HCT116 (cell line): Measurements from ENCODE around the gene SLC8A2. TPM values are rescaled to one million over a fixed set of nuclear protein-coding genes. Genes with fewer than 3 reads are reported as not detected.
A peak's percentile ranks its signal among the peaks of the same experiment; 100 is the strongest.

Source experiments
- ATAC-seq: fragments of 200-7000 bp; cut with Tn5 transposase; 2 replicates; pipeline ENCODE4 v1.9.1; 2020; ENCODE audit warnings: mild to moderate bottlenecking, moderate library complexity
- BruUV-seq: library from RNA; stranded (reverse); fragments of 400-500 nt; replicated peaks from 2 replicates; lab custom pipeline; 2021; lab: Mats Ljungman, UMichigan
- CTCF ChIA-PET: fragments of 300-600 bp; sonication (Branson Sonifier 250); formaldehyde crosslinking; loops from one replicate; lab custom pipeline; 2021; ENCODE audit warnings: antibody characterized with exemption; lab: Charles Lee
- POLR2A ChIA-PET: fragments of 300-600, 350-600 bp; sonication (Branson Sonifier 250); formaldehyde crosslinking; loops from one replicate; lab custom pipeline; 2021; ENCODE audit warnings: antibody characterized with exemption; lab: Charles Lee
- RAD21 ChIA-PET, 2 experiments: fragments of 300-600 bp; sonication (Branson Sonifier 250); formaldehyde crosslinking; loops; one replicate each; lab custom pipeline; 2023; ENCODE audit warnings: low total read pairs in 2 of 2; ENCODE audit not compliant: uncharacterized antibody in 2 of 2, unreplicated experiment in 2 of 2, low non-redundant PET in 1 of 2; lab: Charles Lee
- DNase-seq: peaks from one replicate; pipeline ENCODE4 v3.0.0-alpha.2; 2010; ENCODE audit warnings: low read depth, low spot score
- H2AFZ ChIP-seq: fragments of 200-600 bp; shearing (Covaris generic), sonication (generic); 2 replicates; pipeline ENCODE4 v1.6.1; 2017; ENCODE audit warnings: low read depth, mixed run types, mixed read lengths, antibody characterized with exemption, low read length; ENCODE audit not compliant: poor library complexity, severe bottlenecking
- H3K27ac ChIP-seq: 2 replicates; pipeline ENCODE4 v1.5.1; 2012; ENCODE audit warnings: low read depth, low read length
- H3K27me3 ChIP-seq: fragments of 200-600 bp; sonication (generic); 2 replicates; pipeline ENCODE4 v1.6.1; 2016; ENCODE audit warnings: mixed run types, low read length, mixed read lengths; ENCODE audit not compliant: insufficient read depth
- H3K36me3 ChIP-seq, 2 experiments: fragments of 200-500 bp in 1 of 2; fragments of 200-600 bp in 1 of 2; sonication (Bioruptor generic) in 1 of 2; sonication (generic) in 1 of 2; 2 replicates each; pipeline versions ENCODE4 v1.5.1 to v1.6.1; 2014 to 2016; ENCODE audit warnings: low read length in 2 of 2, inconsistent platforms in 1 of 2, mixed read lengths in 1 of 2, mixed run types in 1 of 2; ENCODE audit not compliant: insufficient read depth in 2 of 2, control insufficient read depth in 1 of 2
- H3K4me1 ChIP-seq, 2 experiments: fragments of 200-600 bp in 1 of 2; sonication (generic) in 1 of 2; 2 replicates each; pipeline versions ENCODE4 v1.5.1 to v1.6.1; 2012 to 2017; ENCODE audit warnings: low read length in 2 of 2, inconsistent platforms in 1 of 2, mild to moderate bottlenecking in 1 of 2, mixed read lengths in 1 of 2, mixed run types in 1 of 2, moderate library complexity in 1 of 2; ENCODE audit not compliant: insufficient read depth in 2 of 2, control insufficient read depth in 1 of 2
- H3K4me2 ChIP-seq: fragments of 200-600 bp; sonication (generic); 2 replicates; pipeline ENCODE4 v1.6.1; 2017; ENCODE audit warnings: mixed run types, low read length, mixed read lengths
- H3K4me3 ChIP-seq, 2 experiments: fragments of 200-600 bp in 1 of 2; sonication (generic) in 1 of 2; replicated peaks in 1 of 2; 2 replicates each; pipeline ENCODE4 v1.5.1; 2011 to 2016; ENCODE audit warnings: low read length in 2 of 2, control low read depth in 1 of 2, low read depth in 1 of 2, mild to moderate bottlenecking in 1 of 2, mixed read lengths in 1 of 2, mixed run types in 1 of 2
- H3K79me2 ChIP-seq: fragments of 200-600 bp; sonication (generic); 2 replicates; pipeline ENCODE4 v1.6.1; 2017; ENCODE audit warnings: mild to moderate bottlenecking, mixed run types, low read length, moderate library complexity, mixed read lengths; ENCODE audit not compliant: insufficient read depth
- H3K9ac ChIP-seq: fragments of 200-600 bp; sonication (generic); 2 replicates; pipeline ENCODE4 v1.6.1; 2016; ENCODE audit warnings: low read length, mixed read lengths
- H3K9me2 ChIP-seq: fragments of 200-600 bp; sonication (generic), shearing (Covaris generic); 2 replicates; pipeline ENCODE4 v1.6.1; 2017; ENCODE audit warnings: mixed run types, mild to moderate bottlenecking, moderate library complexity; ENCODE audit not compliant: insufficient read depth
- H3K9me3 ChIP-seq, 2 experiments: fragments of 200-500 bp in 1 of 2; fragments of 200-600 bp in 1 of 2; sonication (Bioruptor generic) in 1 of 2; sonication (generic) in 1 of 2; 2 replicates each; pipeline ENCODE4 v1.6.1; 2014 to 2017; ENCODE audit warnings: low read length in 2 of 2, mixed read lengths in 2 of 2, inconsistent platforms in 1 of 2, low read depth in 1 of 2, mild to moderate bottlenecking in 1 of 2, mixed run types in 1 of 2, moderate library complexity in 1 of 2; ENCODE audit not compliant: control insufficient read depth in 1 of 2, insufficient read depth in 1 of 2
- H4K20me1 ChIP-seq: fragments of 200-600 bp; sonication (generic), shearing (Covaris generic); 2 replicates; pipeline ENCODE4 v1.6.1; 2017; ENCODE audit warnings: mixed run types, mild to moderate bottlenecking, moderate library complexity; ENCODE audit not compliant: insufficient read depth
- CBX3 ChIP-seq: IDR thresholded peaks from 2 replicates; pipeline ENCODE4 v1.6.1; 2012; ENCODE audit warnings: low read depth
- CEBPB ChIP-seq: IDR thresholded peaks from 2 replicates; pipeline ENCODE4 v1.6.1; 2012; ENCODE audit warnings: low read depth
- EGR1 ChIP-seq: IDR thresholded peaks from 2 replicates; pipeline ENCODE4 v1.6.1; 2012; ENCODE audit warnings: low read depth
- EZH2 ChIP-seq: fragments of 200-600 bp; sonication (generic); IDR thresholded peaks from 2 replicates; pipeline ENCODE4 v1.6.1; 2017; ENCODE audit warnings: antibody characterized with exemption, mixed run types
- FOSL1 ChIP-seq: IDR thresholded peaks from 2 replicates; pipeline ENCODE4 v1.6.1; 2012; ENCODE audit warnings: low read depth
- POLR2A ChIP-seq: IDR thresholded peaks from 2 replicates; pipeline ENCODE4 v1.7.0; 2011; ENCODE audit warnings: borderline replicate concordance; ENCODE audit not compliant: insufficient read depth, insufficient read length; ENCODE audit errors: extremely low read depth
- REST ChIP-seq: IDR thresholded peaks from 2 replicates; pipeline ENCODE4 v1.6.1; 2012; ENCODE audit warnings: low read depth
- SRF ChIP-seq: IDR thresholded peaks from 2 replicates; pipeline ENCODE4 v1.6.1; 2012; ENCODE audit warnings: low read depth
- ZFX ChIP-seq: fragments of 450-650 bp; IDR thresholded peaks from 2 replicates; pipeline ENCODE4 v1.6.1; 2017
- ZNF274 ChIP-seq: fragments of 200-500 bp; sonication (Bioruptor generic); IDR thresholded peaks from 2 replicates; pipeline ENCODE4 v1.6.1; 2014; ENCODE audit warnings: mild to moderate bottlenecking, low read depth, low read length, inconsistent platforms
- intact Hi-C: fragments of 100-400 bp; cut with micrococcal nuclease; formaldehyde crosslinking; loops from 2 replicates; pipeline ENCODE4 v1.10.0; 2022
- total RNA-seq: library from RNA; stranded (reverse); gene quantifications from one replicate; pipeline ENCODE4 v1.2.1, GENCODE V29; 2021; ENCODE audit not compliant: unreplicated experiment

The SLC8A2 gene
- total RNA-seq, 1 experiment from 2014 or later: 0.98 TPM

- Histone ChIP-seq H3K9me3 (no peaks in the 10 kb centered on the region), H3K27me3 (peaks cover 19% of the 10 kb centered on the region), H3K4me3 (peak overlapping the region; percentile 36 to 55), H3K9me2 (no peaks in the 10 kb centered on the region), H2AFZ (peak overlapping the region; percentile 98), H3K4me1 (peaks cover 17 to 23% of the 10 kb centered on the region in 2 experiments), H3K9ac (peak overlapping the region; percentile 60), H3K27ac (peak overlapping the region; percentile 56; the same call in 1 of the 2 replicates), H3K4me2 (peak overlapping the region; percentile 95), H4K20me1 (no peaks in the 10 kb centered on the region), H3K36me3 (no peaks in the 10 kb centered on the region), H3K79me2 (no peaks in the 10 kb centered on the region)
- ATAC-seq (peak; percentile 85), DNase-seq (peak; percentile 81)
- intact Hi-C loops: loop anchor here (2.0 to 10.0 kb wide), 3 partner anchors 35 to 158 kb away; partner anchors contain the start of genes BICRA, KPTN and NAPA
- ChIA-PET CTCF (interaction anchor here (0.8 to 3.6 kb wide), 8 partner anchors 8 to 266 kb away, joined by 3 to 32 read pairs (median 6); partner anchors contain the start of genes EHD2, KPTN and NAPA), RAD21 (interaction anchor here (0.8 to 2.0 kb wide), 5 partner anchors 10 to 260 kb away, joined by 3 to 7 read pairs (median 4); partner anchors contain the start of gene KPTN (in 1 of the 2)), POLR2A (interaction anchor here (0.7 to 1.3 kb wide), 5 partner anchors 8 to 238 kb away, joined by 3 to 6 read pairs (median 4); partner anchors contain the start of genes CCDC9 and KPTN)
- no TSS peak for BruUV-seq
- no peak for TF ChIP-seq FOSL1
- no peak for TF ChIP-seq EGR1
- no peak for TF ChIP-seq EZH2
- no peak for TF ChIP-seq SRF
- no peak for TF ChIP-seq ZFX
- TF ChIP-seq CBX3: no peak
These were observed 24.9 kb downstream of the SLC8A2 start for GRCh38 chr19:47446534-47447469.

- Histone ChIP-seq H3K9me3 (no peaks in the 10 kb centered on the region), H3K27ac (no peak overlapping the region), H3K4me2 (peak overlapping the region; percentile 95), H3K79me2 (no peaks in the 10 kb centered on the region), H4K20me1 (no peaks in the 10 kb centered on the region), H2AFZ (no peak overlapping the region), H3K9me2 (no peaks in the 10 kb centered on the region), H3K9ac (peak overlapping the region; percentile 35), H3K4me1 (peaks cover 17 to 23% of the 10 kb centered on the region in 2 experiments), H3K4me3 (peak overlapping the region; percentile 22 to 55), H3K36me3 (no peaks in the 10 kb centered on the region)
- ChIA-PET POLR2A (no interaction called here), RAD21 (interaction anchor here in 1 of 2 experiments (2.0 kb wide), 1 partner anchor 9 kb away, joined by 7 read pairs; no protein-coding TSS in a partner anchor), CTCF (interaction anchor here (1.6 to 3.6 kb wide), 3 partner anchors 9 to 70 kb away, joined by 8 to 32 read pairs (median 9); partner anchors contain the start of gene NAPA)
- intact Hi-C loops: loop anchor here (2.0 to 10.0 kb wide), 3 partner anchors 36 to 159 kb away; partner anchors contain the start of genes BICRA, KPTN and NAPA
- BruUV-seq: no TSS peak
- no peak for ATAC-seq
- TF ChIP-seq EGR1 (peak; percentile 96), ZNF274 (no peak), REST (no peak), CEBPB (no peak), POLR2A (no peak)
- TF ChIP-seq, all 23 proteins: peak for 1
- H3K27me3 ChIP-seq: peaks cover 19% of the 10 kb centered on the region
- DNase-seq: no peak
These were observed 25.7 kb downstream of the SLC8A2 start for GRCh38 chr19:47445937-47446402.
